ENCODE results near the gene ATP6V1G1. TPM values are rescaled to one million over a fixed set of nuclear protein-coding genes. Genes with fewer than 3 reads are reported as not detected.

The ATP6V1G1 gene
- total RNA-seq, 1 donor from 2014 or later, result 161 TPM

DNA sequence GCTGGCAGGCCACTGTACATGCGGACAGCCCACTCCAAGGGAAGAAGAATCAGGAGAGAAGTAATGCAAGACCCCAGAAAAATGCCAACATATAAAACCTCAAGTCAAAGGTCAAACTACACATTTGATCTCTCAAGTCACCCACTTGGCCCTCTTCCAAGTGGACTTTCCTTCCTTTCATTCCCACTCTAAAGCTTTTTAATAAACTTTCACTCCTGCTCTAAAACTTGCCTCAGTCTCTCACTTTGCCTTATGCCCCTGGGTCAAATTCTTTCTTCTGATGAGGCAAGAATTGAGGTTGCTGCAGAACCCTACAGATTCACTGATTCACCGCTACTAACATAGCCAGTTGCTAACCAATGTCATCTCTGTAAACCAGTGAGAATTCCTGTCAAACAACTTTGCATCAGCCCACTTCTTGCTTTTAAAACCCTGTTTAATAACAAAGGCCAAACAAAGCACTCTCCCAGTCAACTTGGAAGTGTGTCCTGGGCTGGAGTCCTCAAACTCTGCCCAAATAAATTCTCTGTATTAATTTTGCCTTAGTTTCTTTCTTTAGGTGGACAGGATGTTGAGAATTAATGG, 6.9 kb upstream of the ATP6V1G1 start:
- no peaks in the 10 kb centered on the region for H3K27me3 ChIP-seq
- no peaks in the 10 kb centered on the region for H3K9me3 ChIP-seq
- no peak for TF ChIP-seq POLR2A (IDR thresholded peaks at IDR 0.05)
- no peaks in the 10 kb centered on the region for H3K36me3 ChIP-seq
- no peak overlapping the region for H3K27ac ChIP-seq
- H3K4me3 ChIP-seq, result no peak overlapping the region
- DNase-seq (ENCODE audit: extremely low spot score in 2 of 2), result no peak
- no peaks in the 10 kb centered on the region for H3K4me1 ChIP-seq
- intact Hi-C loops (cut with DNase I), result no loop called here

DNA sequence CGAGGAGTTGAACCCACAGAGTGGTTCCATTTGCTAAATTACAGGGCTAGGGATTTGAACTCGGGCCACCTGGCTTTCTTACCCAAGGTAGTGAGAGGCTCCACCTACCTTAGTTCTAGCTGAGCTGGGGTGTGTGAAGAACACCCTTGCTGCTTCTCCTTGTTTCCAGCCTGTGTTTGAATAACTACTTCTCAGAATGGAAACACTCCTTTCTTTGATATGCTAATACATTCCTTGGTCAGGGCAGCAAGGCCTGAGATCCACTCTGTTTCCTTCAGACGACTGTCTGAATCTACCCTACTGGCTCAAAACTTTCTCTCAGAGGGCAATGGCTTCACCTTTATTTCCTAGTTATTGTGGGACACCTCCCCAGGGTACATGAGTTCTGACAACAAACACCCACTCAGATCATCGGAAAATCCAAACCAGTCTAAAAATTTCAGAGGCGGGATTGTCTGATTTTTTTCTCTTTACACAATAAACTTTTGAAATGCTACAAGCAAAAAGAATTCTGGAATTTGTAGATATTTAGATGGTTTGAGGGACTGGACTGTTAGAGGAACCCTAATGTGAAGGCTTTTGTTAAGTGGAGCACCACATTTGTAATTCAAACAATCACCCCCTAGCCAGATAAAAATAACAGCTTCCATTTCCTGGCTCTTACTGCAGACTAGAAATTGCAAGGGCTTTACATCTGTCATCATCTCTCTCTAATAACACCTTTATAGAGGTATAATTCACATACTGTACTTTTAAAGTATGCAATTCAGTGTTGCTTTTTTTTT, 4.0 kb upstream of the ATP6V1G1 start:
- Histone ChIP-seq H3K4me1 (peaks cover 2% of the 10 kb centered on the region), H3K27ac (no peak overlapping the region), H3K4me3 (no peak overlapping the region), H3K9me3 (no peaks in the 10 kb centered on the region), H3K36me3 (no peaks in the 10 kb centered on the region), H3K27me3 (no peaks in the 10 kb centered on the region)
- intact Hi-C loops (cut with DNase I), result no loop called here
- TF ChIP-seq POLR2AphosphoS5 (IDR thresholded peaks at IDR 0.05; ENCODE audit: insufficient read depth in 1 of 2, low read depth in 1 of 2) (no peak), CTCF (IDR thresholded peaks at IDR 0.05) (no peak), POLR2A (IDR thresholded peaks at IDR 0.05) (no peak)
- no peak for DNase-seq (ENCODE audit: extremely low spot score in 2 of 2)

DNA sequence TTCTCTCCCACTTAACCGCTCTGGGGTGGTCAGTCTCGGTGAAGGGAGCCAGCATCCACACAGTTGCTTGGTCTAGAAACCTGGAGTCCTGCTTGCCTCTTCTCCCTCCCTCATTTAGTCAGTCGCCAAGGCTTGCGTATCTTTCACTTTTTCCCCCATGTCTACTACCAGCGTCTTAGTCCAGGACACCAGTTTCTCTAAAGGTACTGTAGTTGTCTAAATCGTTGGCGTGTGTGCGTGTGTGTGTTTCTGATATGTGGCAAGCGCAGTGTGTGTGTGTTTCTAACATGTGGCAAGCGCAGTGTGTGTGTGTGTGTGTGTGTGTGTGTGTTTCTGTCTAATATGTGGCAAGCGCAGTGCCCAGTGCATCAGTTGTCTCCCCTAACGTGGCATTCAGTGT, 641 bp downstream of the ATP6V1G1 start:
- H3K4me1 ChIP-seq, result peaks cover 49% of the 10 kb centered on the region
- peaks cover 0 to 9% of the 10 kb centered on the region in 2 donors for H3K36me3 ChIP-seq
- no peak for DNase-seq (ENCODE audit: extremely low spot score in 2 of 2)
- TF ChIP-seq POLR2AphosphoS5 (IDR thresholded peaks at IDR 0.05; ENCODE audit: insufficient read depth in 1 of 2, low read depth in 1 of 2) (no peak), CTCF (IDR thresholded peaks at IDR 0.05) (no peak), POLR2A (IDR thresholded peaks at IDR 0.05) (no peak)
- intact Hi-C loops (cut with DNase I), result no loop called here
- peak overlapping the region; percentile 90 to 97 for H3K4me3 ChIP-seq
- H3K27me3 ChIP-seq, result no peaks in the 10 kb centered on the region
- peak overlapping the region; percentile 93 for H3K27ac ChIP-seq
- H3K9me3 ChIP-seq, result no peaks in the 10 kb centered on the region

DNA sequence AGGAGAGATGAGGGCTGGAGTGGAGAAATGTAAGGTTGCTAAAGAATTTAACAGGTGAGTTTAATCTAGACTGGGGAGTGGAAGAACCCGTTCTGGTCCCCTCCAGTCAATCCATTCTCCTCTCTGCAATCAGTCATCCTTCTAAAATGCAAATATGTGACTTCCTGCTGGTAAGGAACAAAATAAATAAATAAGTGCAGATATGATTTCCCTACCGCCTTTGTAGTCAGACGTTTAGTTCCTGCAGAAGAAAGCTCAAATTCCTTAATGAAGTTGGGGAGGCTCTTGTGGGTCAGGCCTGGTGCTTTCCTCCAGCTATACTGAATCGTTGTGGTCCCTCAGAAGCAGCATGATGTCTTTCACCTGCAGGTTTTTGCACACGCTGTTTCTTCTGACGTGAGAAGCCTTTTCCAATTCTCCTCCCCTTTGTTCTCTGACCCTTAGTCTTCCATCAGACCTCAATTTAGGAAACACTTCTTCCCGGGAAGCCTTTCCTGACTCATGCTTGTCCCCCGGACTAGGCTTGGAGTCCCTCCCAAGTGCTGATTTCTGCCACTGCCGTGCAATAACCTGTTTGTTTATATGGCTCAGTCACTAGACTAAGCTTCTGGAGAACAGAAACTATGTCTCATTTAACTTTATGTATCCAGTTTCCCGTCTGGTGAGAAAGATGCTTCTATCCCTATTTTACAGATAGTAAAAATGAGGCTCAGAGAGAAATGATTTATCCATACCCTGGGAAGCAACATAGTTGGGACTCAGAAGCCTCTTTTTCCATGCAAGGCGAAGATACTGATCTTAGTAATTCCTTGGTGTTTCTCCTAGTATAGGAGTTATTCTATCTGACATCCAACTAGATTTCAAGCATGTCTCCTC, 1.3 kb downstream of the ATP6V1G1 start:
- intact Hi-C loops (cut with DNase I), result no loop called here
- H3K4me1 ChIP-seq, result peaks cover 52% of the 10 kb centered on the region
- peaks cover 0 to 16% of the 10 kb centered on the region in 2 donors for H3K36me3 ChIP-seq
- H3K4me3 ChIP-seq, result peak overlapping the region; percentile 90 to 97
- H3K9me3 ChIP-seq, result no peaks in the 10 kb centered on the region
- TF ChIP-seq CTCF (IDR thresholded peaks at IDR 0.05) (no peak), POLR2A (IDR thresholded peaks at IDR 0.05) (no peak), POLR2AphosphoS5 (IDR thresholded peaks at IDR 0.05; ENCODE audit: insufficient read depth in 1 of 2, low read depth in 1 of 2) (no peak)
- no peaks in the 10 kb centered on the region for H3K27me3 ChIP-seq
- H3K27ac ChIP-seq, result peak overlapping the region; percentile 93
- no peak for DNase-seq (ENCODE audit: extremely low spot score in 2 of 2)

DNA sequence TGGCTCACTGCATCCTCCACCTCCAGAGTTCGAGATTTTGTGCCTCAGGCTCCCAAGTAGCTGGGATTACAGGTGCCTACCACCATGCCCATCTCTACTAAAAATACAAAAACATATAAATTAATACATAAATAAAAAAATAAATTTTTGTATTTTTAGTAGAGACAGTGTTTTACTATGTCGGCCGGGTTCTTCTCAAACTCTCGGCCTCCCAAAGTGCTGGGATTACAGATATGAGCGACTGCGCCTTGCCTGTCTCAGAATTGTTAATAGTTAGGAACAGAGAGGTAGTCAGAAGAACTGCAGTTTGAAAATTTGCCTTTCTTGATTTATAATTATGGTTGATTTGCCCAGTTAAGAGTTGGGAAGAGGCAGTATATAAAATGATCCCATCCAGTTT, 2.8 kb downstream of the ATP6V1G1 start:
- DNase-seq (ENCODE audit: extremely low spot score in 2 of 2), result no peak
- H3K36me3 ChIP-seq, result peaks cover 0 to 30% of the 10 kb centered on the region in 2 donors
- no peak overlapping the region for H3K4me3 ChIP-seq
- no peaks in the 10 kb centered on the region for H3K9me3 ChIP-seq
- TF ChIP-seq POLR2AphosphoS5 (IDR thresholded peaks at IDR 0.05; ENCODE audit: insufficient read depth in 1 of 2, low read depth in 1 of 2), result no peak
- intact Hi-C loops (cut with DNase I), result no loop called here
- peaks cover 52% of the 10 kb centered on the region for H3K4me1 ChIP-seq
- H3K27me3 ChIP-seq, result no peaks in the 10 kb centered on the region
- H3K27ac ChIP-seq, result no peak overlapping the region
